ENCODE data around the gene ZFHX3.

DNA sequence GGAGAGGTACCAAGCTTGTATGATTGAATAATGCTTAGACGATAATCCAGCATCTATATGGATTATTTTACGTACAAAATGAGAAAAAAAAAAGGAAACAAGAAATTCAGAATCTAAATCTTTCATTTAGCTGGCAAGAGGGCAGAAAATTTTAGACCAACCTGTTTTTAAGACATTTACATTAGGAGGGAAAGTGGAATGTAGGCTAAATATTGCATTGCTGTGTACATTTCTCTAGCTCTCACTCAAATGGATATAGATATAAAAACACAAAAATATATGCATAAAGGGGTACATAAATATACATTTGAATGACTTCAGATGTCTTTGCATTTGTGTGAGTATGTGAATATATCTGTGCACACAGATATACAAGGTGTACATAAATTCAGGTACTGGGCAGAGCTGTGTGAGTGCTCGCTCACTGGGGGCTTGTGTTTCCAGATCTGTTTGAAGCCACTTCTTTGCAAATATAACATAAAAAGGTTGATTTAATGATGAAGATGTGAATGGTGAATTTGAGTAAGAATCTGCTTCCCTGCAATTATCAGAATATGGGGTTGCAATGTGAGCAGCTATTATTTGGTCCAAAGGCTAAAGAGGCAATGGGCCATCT lies 14.2 kb upstream of the ZFHX3 start:
- TF ChIP-seq POLR2A (IDR thresholded peaks at IDR 0.05) (no peak), CTCF (IDR thresholded peaks at IDR 0.05 in 8 of 11, conservative IDR thresholded peaks at IDR 0.05 in 3 of 11) (no peak), POLR2AphosphoS5 (IDR thresholded peaks at IDR 0.05) (no peak)
